Erythroblast (primary cell): ENCODE results near the gene CLMN.

Experiments
- DNase-seq, 2 experiments: peaks; one replicate each; lab custom pipeline; 2025; lab: John Stamatoyannopoulos, UW
- GATA1 ChIP-seq: IDR thresholded peaks from 2 replicates; pipeline ENCODE4 v1.6.1; 2011; ENCODE audit warnings: low read depth, mild to moderate bottlenecking, control low read depth, low read length, moderate library complexity
- POLR2A ChIP-seq: IDR thresholded peaks from 2 replicates; pipeline ENCODE4 v1.6.1; 2011; ENCODE audit warnings: mild to moderate bottlenecking, low read length

The CLMN gene

GRCh38 chr14:95256776-95257060, 63.0 kb downstream of the CLMN start:
- TF ChIP-seq GATA1 (no peak), POLR2A (no peak)
- no peak for DNase-seq

- TF ChIP-seq GATA1 = no peak
- TF ChIP-seq POLR2A = no peak
- no peak for DNase-seq
Observed at GRCh38 chr14:95256002-95256775, 63.5 kb downstream of the CLMN start.

GRCh38 chr14:95255487-95255886, 64.2 kb downstream of the CLMN start:
- DNase-seq = peak in 1 of 2 experiments; percentile 6
- TF ChIP-seq GATA1 (no peak), POLR2A (no peak)

GRCh38 chr14:95255013-95255412, 64.7 kb downstream of the CLMN start:
- TF ChIP-seq POLR2A (no peak), GATA1 (no peak)
- no peak for DNase-seq

- no peak for DNase-seq
- TF ChIP-seq GATA1 = no peak
- no peak for TF ChIP-seq POLR2A
Observed at GRCh38 chr14:95254288-95254687, 65.4 kb downstream of the CLMN start.

- no peak for DNase-seq
- no peak for TF ChIP-seq POLR2A
- no peak for TF ChIP-seq GATA1
Observed at GRCh38 chr14:95253039-95253630, 66.6 kb downstream of the CLMN start.

- DNase-seq = no peak
Observed at GRCh38 chr14:95252219-95252618, 67.5 kb downstream of the CLMN start.

GRCh38 chr14:95250936-95251335, 68.8 kb downstream of the CLMN start:
- no peak for TF ChIP-seq POLR2A
- TF ChIP-seq GATA1 = no peak
- DNase-seq = no peak

More at GRCh38 chr14:95252219-95252618, 67.5 kb downstream of the CLMN start:
- TF ChIP-seq GATA1 = no peak
- no peak for TF ChIP-seq POLR2A

GRCh38 chr14:95250140-95250769, 69.5 kb downstream of the CLMN start:
- TF ChIP-seq POLR2A = no peak
- TF ChIP-seq GATA1 = no peak
- DNase-seq = no peak

- TF ChIP-seq POLR2A = no peak
- TF ChIP-seq GATA1 = no peak
- no peak for DNase-seq
Observed at GRCh38 chr14:95248432-95248831, 71.3 kb downstream of the CLMN start.

GRCh38 chr14:95246870-95247269, 72.8 kb downstream of the CLMN start:
- no peak for DNase-seq
- no peak for TF ChIP-seq POLR2A
- no peak for TF ChIP-seq GATA1

GRCh38 chr14:95245334-95245733, 74.4 kb downstream of the CLMN start:
- no peak for DNase-seq
- TF ChIP-seq POLR2A (no peak), GATA1 (no peak)

- TF ChIP-seq GATA1 (no peak), POLR2A (no peak)
- DNase-seq = no peak
Observed at GRCh38 chr14:95244587-95244986, 75.1 kb downstream of the CLMN start.

- no peak for DNase-seq
- no peak for TF ChIP-seq POLR2A
- no peak for TF ChIP-seq GATA1
Observed at GRCh38 chr14:95242870-95243269, 76.8 kb downstream of the CLMN start.
